Upper lobe of left lung (tissue), 6 donors: Measurements from ENCODE around the gene GPR137. TPM values are rescaled to one million over a fixed set of nuclear protein-coding genes. Genes with fewer than 3 reads are reported as not detected.
"Not testable (repeated sequence)": the region's sequence is repeated elsewhere in the genome, so short reads cannot be mapped to it uniquely, and the experiment has no call there.

Experiments
- ATAC-seq, 2 donors: fragments of 200-7000 bp; cut with Tn5 transposase; one replicate each; pipeline ENCODE4 v1.9.1; 2022; ENCODE audit warnings: mild to moderate bottlenecking in 2 of 2, moderate library complexity in 2 of 2; ENCODE audit not compliant: low FRiP score in 2 of 2
- DNase-seq, 2 donors: peaks; one replicate each; pipeline ENCODE4 v3.0.0-alpha.2; 2019 to 2020
- H3K27ac ChIP-seq, 4 donors: fragments of 200-600 bp; sonication (generic); one replicate each; pipeline ENCODE4 v1.5.1; 2016 to 2019
- H3K27me3 ChIP-seq, 4 donors: fragments of 200-600 bp; sonication (generic); one replicate each; pipeline ENCODE4 v1.5.1; 2017 to 2019
- H3K36me3 ChIP-seq, 4 donors: fragments of 200-600 bp; sonication (generic); one replicate each; pipeline ENCODE4 v1.5.1; 2016 to 2019
- H3K4me1 ChIP-seq, 4 donors: fragments of 200-600 bp; sonication (generic); one replicate each; pipeline ENCODE4 v1.5.1; 2018 to 2019
- H3K4me3 ChIP-seq, 4 donors: fragments of 200-600 bp; sonication (generic); one replicate each; pipeline ENCODE4 v1.5.1; 2017 to 2019; ENCODE audit warnings: mild to moderate bottlenecking in 2 of 4, moderate library complexity in 1 of 4
- H3K9me3 ChIP-seq, 4 donors: fragments of 200-600 bp; sonication (generic); one replicate each; pipeline ENCODE4 v1.5.1; 2018 to 2019
- EP300 ChIP-seq, 4 donors: sonication (generic); formaldehyde crosslinking; IDR thresholded peaks; one replicate each; pipeline ENCODE4 v1.5.1; 2017; ENCODE audit warnings: antibody characterized with exemption in 4 of 4, control low read depth in 2 of 4
- POLR2A ChIP-seq, 4 donors: fragments of 450-650 bp; IDR thresholded peaks; one replicate each; pipeline ENCODE4 v1.5.1; 2016 to 2017; ENCODE audit warnings: antibody characterized with exemption in 4 of 4, mild to moderate bottlenecking in 2 of 4
- POLR2AphosphoS5 ChIP-seq, 2 donors: sonication (generic); formaldehyde crosslinking; IDR thresholded peaks; one replicate each; pipeline ENCODE4 v1.5.1; 2017; ENCODE audit warnings: antibody characterized with exemption in 2 of 2
- WGBS, 2 donors: methylation state at CpG; one replicate each; pipeline ENCODE4 v1.1.5; 2017 to 2018; 5-methylcytosine and 5-hydroxymethylcytosine counted together
- total RNA-seq, 6 donors: library from RNA; depleted of rRNA in 4 of 6; stranded (reverse); fragments of >200 nt in 4 of 6; gene quantifications; one replicate each; pipeline versions ENCODE4 v1.1.0 to v1.2.1, GENCODE V29; 2016 to 2021
- TF ChIP-seq, protein P1 (sequence below), 6 experiments: fragments of 450-650 bp in 4 of 6; fragments of 200-600 bp in 2 of 6; sonication (generic) in 2 of 6; IDR thresholded peaks; one replicate each; pipeline ENCODE4 v1.5.1; 2016 to 2019; ENCODE audit warnings: antibody characterized with exemption in 6 of 6
- donor health status: DM: no; HTN: no; CAD: no; lungs with moderate emphysema.
- donor health status: DM: no; HTN: yes; CAD: no; lungs with severe emphysema.

The GPR137 gene
- total RNA-seq, 6 donors from 2014 or later: 7.3 to 48.1 (median 27.0) TPM

- H3K36me3 ChIP-seq: peaks cover 0 to 9% (median 3%) of the 10 kb centered on the region in 4 donors
- TF ChIP-seq EP300 (IDR thresholded peaks at IDR 0.05): no peak
- TF ChIP-seq POLR2AphosphoS5 (IDR thresholded peaks at IDR 0.05): no peak
- TF ChIP-seq, protein P1, sequence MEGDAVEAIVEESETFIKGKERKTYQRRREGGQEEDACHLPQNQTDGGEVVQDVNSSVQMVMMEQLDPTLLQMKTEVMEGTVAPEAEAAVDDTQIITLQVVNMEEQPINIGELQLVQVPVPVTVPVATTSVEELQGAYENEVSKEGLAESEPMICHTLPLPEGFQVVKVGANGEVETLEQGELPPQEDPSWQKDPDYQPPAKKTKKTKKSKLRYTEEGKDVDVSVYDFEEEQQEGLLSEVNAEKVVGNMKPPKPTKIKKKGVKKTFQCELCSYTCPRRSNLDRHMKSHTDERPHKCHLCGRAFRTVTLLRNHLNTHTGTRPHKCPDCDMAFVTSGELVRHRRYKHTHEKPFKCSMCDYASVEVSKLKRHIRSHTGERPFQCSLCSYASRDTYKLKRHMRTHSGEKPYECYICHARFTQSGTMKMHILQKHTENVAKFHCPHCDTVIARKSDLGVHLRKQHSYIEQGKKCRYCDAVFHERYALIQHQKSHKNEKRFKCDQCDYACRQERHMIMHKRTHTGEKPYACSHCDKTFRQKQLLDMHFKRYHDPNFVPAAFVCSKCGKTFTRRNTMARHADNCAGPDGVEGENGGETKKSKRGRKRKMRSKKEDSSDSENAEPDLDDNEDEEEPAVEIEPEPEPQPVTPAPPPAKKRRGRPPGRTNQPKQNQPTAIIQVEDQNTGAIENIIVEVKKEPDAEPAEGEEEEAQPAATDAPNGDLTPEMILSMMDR (IDR thresholded peaks at IDR 0.05): no peak
- TF ChIP-seq POLR2A (IDR thresholded peaks at IDR 0.05): no peak
- peak overlapping the region; percentile 65 to 96 (median 87) for H3K4me3 ChIP-seq
- ATAC-seq: no peak
- H3K9me3 ChIP-seq: no peaks in the 10 kb centered on the region
- DNase-seq: peak in 1 of 2 donors; percentile 39
- H3K27me3 ChIP-seq: no peaks in the 10 kb centered on the region
- WGBS, 2 donors: 19 to 28% methylated on average over 7 of the region's 9 CpGs
- H3K27ac ChIP-seq: peak overlapping the region; percentile 88 to 97 (median 96)
- H3K4me1 ChIP-seq: peaks cover 14 to 28% (median 23%) of the 10 kb centered on the region in 4 donors
These were observed 20.9 kb downstream of the GPR137 start for GRCh38 chr11:64306563-64306875.

- no peaks in the 10 kb centered on the region for H3K9me3 ChIP-seq
- no peak for ATAC-seq
- 51% methylated on average over 8 of the region's 15 CpGs; no CpG with 5 or more reads in 1 of the 2 donors for WGBS, 2 donors
- H3K27ac ChIP-seq: peak overlapping the region; percentile 88 to 97 (median 96)
- H3K27me3 ChIP-seq: no peaks in the 10 kb centered on the region
- peak in 1 of 2 donors; percentile 10 for TF ChIP-seq POLR2AphosphoS5 (IDR thresholded peaks at IDR 0.05)
- TF ChIP-seq, protein P1 (IDR thresholded peaks at IDR 0.05): no peak
- H3K4me1 ChIP-seq: peaks cover 14 to 28% (median 21%) of the 10 kb centered on the region in 4 donors
- H3K36me3 ChIP-seq: peaks cover 0 to 9% (median 4%) of the 10 kb centered on the region in 4 donors
- peak; percentile 62 to 75 for DNase-seq
- H3K4me3 ChIP-seq: peak overlapping the region in 3 of 4 donors; percentile 84 to 96 (median 90)
These were observed 21.4 kb downstream of the GPR137 start for GRCh38 chr11:64306876-64307622.

- H3K9me3 ChIP-seq, H3K4me3 ChIP-seq, ATAC-seq, H3K27me3 ChIP-seq, DNase-seq: not testable (repeated sequence)
- Histone ChIP-seq H3K4me1 (peaks cover 14 to 31% (median 21%) of the 10 kb centered on the region in 4 donors), H3K27ac (peak overlapping the region in 1 of 4 donors; percentile 97), H3K36me3 (peaks cover 0 to 11% (median 5%) of the 10 kb centered on the region in 4 donors)
- WGBS, 2 donors: 92 to 95% methylated on average over 5 of the region's 5 CpGs
These were observed 22.1 kb downstream of the GPR137 start for GRCh38 chr11:64307795-64308194.

- no peak for DNase-seq
- ATAC-seq: no peak
- no peak for TF ChIP-seq EP300 (IDR thresholded peaks at IDR 0.05)
- TF ChIP-seq, protein P1 (IDR thresholded peaks at IDR 0.05): no peak
- Histone ChIP-seq H3K9me3 (no peaks in the 10 kb centered on the region), H3K4me3 (no peak overlapping the region), H3K27me3 (no peaks in the 10 kb centered on the region), H3K4me1 (peaks cover 5 to 16% (median 10%) of the 10 kb centered on the region in 4 donors), H3K27ac (peak overlapping the region; percentile 48 to 74 (median 52)), H3K36me3 (peaks cover 7 to 40% (median 24%) of the 10 kb centered on the region in 4 donors)
- 90 to 96% methylated on average over 10 of the region's 10 CpGs for whole genome bisulfite sequencing, 2 donors
These were observed 27.3 kb downstream of the GPR137 start for GRCh38 chr11:64312947-64313346.

GRCh38 chr11:64313491-64314145 is 28.0 kb downstream of the GPR137 start:
- Histone ChIP-seq H3K27me3 (no peaks in the 10 kb centered on the region), H3K27ac (peak overlapping the region; percentile 48 to 74 (median 52)), H3K4me3 (peak overlapping the region in 1 of 4 donors; percentile 2), H3K9me3 (no peaks in the 10 kb centered on the region), H3K4me1 (peaks cover 5 to 18% (median 10%) of the 10 kb centered on the region in 4 donors), H3K36me3 (peaks cover 7 to 40% (median 23%) of the 10 kb centered on the region in 4 donors)
- ATAC-seq (peak in 1 of 2 donors; percentile 33), DNase-seq (peak in 1 of 2 donors; percentile 85)
- 86 to 87% methylated on average over 13 of the region's 18 CpGs for WGBS, 2 donors
- TF ChIP-seq, protein P1 (IDR thresholded peaks at IDR 0.05): no peak
- TF ChIP-seq POLR2A (IDR thresholded peaks at IDR 0.05) (no peak), POLR2AphosphoS5 (IDR thresholded peaks at IDR 0.05) (no peak), EP300 (IDR thresholded peaks at IDR 0.05) (no peak)
